NK-92 (cell line): Measurements from ENCODE around the gene ANGPTL8.

Source experiments
- DNase-seq: peaks from one replicate; lab custom pipeline; 2025; ENCODE audit not compliant: unreplicated experiment; lab: John Stamatoyannopoulos, UW

The ANGPTL8 gene, protein sequence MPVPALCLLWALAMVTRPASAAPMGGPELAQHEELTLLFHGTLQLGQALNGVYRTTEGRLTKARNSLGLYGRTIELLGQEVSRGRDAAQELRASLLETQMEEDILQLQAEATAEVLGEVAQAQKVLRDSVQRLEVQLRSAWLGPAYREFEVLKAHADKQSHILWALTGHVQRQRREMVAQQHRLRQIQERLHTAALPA

DNA sequence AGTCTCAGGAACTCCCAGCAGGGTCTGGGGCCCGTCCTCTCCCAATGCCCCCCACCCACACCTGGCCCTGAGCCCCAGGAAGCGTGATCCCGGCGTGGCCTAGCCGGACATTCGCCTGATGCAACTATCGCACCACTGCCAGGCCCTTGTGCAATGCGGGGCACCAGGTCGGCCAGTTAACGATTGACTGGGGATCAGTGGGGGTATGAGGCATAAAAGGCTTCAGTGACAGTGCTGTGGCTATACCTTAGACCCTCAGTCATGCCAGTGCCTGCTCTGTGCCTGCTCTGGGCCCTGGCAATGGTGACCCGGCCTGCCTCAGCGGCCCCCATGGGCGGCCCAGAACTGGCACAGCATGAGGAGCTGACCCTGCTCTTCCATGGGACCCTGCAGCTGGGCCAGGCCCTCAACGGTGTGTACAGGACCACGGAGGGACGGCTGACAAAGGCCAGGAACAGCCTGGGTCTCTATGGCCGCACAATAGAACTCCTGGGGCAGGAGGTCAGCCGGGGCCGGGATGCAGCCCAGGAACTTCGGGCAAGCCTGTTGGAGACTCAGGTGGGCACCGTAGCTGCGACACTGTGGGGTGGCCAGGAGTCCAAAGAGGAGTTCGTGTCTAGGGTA is at the start of gene ANGPTL8:
TSS of gene ANGPTL8 (plus strand) at position 243 of the 624 bp plus-strand sequence. CDS start at position 262, 19 bp downstream.
- no peak for DNase-seq

DNA sequence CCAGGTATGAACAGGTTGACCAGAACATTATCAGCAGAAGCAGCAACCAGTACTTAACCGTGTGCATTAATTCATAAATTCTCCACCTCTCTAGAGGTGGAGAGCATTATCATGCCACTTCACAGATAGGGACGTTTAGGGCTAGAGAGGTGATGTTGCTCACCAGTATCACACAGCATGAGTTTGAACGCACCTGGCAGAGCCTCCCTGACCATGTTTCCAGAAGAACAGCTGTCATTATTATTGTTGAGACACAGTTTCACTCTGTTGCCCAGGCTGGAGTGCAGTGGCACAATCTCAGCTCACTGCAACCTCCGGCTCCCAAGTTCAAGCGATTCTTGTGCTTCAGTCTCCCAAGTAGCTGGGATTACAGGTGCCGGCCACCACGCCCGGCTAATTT is 48.9 kb upstream of the ANGPTL8 start:
- DNase-seq = no peak

DNA sequence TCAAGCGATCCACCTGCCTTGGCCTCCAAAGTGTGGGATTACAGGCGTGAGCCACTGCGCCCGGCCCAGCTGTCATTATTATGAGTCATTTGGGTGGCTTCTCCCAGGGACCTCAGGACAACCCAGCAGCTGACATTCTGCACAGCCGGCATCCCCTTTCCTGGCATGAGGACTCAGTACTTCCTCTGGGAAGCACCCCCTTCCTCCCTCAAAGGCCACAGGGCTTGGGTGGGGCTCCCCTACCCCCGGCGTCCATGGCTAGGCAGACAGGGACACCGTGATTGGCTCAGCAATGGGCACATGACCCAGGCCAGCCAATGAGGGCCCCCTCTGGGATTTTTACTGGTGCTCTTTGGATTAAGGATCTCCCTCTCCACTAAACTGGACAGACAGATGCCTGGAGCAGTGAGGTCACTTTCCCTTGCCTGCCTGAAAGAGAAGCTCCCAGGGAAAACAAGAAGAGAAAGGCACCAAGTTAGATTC is 48.1 kb upstream of the ANGPTL8 start:
- DNase-seq = no peak

DNA sequence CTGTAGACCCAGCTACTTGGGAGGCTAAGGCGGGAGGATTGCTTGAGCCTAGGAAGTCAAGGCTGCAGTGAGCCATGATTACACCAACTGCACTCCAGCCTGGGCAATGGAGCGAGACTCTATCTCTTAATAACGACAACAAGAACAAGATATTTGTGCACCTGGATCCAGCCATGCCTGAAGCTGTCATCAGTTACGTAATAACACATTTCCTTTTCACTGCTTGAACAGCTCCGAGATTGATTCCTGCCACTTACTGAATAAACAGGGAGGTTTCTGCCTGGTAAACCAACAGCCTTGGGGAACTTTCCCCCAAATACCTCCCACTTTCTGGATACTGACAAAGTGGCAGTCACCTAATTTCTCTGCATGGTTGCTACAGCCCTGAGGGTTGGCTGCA is 47.5 kb upstream of the ANGPTL8 start:
- no peak for DNase-seq

DNA sequence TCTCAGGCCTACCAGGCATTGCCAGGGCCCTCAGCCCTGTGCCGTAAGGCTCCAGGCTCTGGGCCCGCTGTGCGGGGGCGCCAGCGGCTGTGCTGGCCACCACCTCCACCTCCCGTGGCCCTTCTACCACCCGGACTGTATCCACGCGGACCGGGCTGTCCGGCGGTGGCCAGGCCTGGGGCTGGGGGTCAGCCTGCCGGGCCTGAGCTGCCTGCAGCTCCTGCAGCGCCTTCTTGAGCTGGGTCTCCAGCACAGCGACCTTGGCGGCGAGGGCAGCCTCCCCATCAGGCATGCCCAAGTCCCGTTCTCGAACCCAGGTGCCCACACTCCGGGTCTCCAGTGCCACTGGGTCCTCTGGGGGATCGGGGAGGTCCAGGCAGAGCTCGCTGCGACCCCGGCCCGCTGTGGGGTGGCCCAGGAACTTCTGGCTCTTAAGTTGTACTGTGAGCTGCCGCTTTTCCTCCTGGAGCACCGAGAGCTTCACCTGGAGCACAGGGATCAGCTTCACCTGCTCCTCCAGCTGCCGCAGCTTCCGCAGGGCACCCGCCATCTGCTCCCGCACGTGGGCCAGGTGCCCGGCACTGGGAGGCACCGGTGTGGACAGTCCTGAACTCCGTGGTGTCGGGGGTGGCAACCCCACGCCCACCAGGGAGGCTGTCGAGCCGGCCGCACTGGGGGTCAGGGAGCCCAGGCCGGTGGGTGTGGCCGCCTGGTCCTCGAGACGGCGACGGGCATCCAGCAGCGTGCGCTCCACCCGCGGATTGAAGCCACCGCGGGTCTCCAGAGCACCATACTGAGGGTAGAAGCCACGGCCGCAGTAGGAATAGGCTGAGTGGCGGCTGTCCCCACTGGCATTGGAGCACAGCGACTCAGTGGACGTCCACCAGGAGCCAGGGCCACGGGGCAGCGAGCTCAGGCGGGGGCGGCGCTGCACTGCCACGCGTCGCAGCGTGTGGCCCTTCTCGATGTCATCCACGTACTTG is 46.2 kb upstream of the ANGPTL8 start:
- DNase-seq = no peak

DNA sequence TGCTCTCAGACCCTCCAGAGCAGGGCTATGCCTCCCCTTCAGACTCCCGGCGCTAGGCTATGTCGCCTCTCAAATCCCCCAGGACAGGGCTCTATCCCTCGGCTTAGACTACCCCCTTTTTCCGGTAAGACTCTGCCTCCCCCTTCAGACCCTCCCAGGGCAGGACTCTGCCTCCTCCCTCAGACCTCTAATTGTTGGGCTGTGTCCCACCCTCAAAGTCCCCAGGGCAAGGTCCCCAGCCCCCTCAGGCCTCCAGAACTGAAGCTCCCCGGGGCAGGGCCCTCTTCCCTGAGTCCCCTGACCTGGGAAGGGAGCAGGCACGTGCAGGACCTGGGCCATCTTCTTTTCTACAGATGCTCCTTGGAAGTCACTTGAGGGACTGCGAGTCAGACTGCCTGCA is 45.2 kb upstream of the ANGPTL8 start:
- DNase-seq = no peak

DNA sequence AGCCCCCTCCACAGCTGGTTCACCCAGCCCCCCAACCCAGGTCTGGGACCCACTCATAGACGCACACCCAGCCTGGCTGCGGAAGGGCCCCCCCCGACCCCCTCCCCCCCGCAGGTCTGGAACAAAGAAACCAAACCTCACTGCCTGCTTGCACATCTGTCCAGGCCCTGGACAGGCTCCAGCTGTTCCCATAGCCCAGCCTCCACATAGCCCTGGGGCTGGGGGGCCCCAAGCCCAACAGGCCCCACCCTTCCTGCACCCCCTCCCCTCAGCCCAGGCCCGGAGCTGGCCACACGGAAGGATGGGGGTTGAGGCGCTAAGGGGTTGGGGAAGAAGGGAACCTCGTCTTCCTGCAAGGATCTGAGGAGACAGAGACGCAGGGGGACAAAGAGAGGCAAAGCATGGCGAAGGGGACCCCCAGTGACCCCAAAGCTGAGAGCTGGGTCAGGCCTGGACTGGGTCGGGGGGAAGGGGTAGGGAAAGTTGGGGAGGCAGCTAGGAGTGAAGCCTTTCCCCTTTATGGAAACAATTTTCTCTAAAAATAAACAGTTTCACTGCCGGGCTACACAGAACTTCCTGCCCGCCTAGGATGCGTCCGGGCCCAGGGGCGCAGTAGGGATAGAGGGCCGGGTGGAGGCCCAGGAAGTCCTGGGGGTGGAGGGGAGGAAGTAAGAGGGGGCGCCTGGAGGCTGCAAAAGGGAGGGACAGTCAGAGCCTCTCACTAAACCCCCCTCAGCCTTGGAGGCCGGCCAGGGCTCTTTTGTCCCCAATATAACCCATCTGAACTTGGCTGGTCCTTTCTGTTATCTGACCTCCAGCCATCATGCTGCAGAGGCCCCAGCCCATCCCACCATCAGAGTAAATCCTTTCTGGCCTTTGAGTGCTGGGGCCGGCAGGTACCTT is 44.5 kb upstream of the ANGPTL8 start:
- DNase-seq = no peak

DNA sequence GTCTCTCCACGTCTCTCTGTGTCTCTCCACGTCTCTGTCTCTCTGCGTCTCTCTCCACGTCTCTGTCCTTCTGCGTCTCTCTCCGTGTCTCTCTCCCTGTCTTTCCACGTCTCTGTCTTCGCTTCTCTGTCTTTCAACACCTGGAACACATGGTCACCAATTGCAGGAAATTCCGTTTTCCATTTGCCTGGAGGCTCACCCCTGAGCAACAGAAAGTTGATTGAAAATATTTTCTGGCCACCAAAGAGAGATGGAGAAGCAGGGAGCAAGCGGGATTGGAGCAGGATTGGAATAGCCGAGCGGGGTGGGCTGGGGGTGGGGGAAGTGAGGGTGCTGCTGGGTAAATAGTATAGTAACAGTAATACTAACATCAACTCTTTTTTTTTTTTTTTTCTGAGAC is 43.7 kb upstream of the ANGPTL8 start:
- DNase-seq = no peak

DNA sequence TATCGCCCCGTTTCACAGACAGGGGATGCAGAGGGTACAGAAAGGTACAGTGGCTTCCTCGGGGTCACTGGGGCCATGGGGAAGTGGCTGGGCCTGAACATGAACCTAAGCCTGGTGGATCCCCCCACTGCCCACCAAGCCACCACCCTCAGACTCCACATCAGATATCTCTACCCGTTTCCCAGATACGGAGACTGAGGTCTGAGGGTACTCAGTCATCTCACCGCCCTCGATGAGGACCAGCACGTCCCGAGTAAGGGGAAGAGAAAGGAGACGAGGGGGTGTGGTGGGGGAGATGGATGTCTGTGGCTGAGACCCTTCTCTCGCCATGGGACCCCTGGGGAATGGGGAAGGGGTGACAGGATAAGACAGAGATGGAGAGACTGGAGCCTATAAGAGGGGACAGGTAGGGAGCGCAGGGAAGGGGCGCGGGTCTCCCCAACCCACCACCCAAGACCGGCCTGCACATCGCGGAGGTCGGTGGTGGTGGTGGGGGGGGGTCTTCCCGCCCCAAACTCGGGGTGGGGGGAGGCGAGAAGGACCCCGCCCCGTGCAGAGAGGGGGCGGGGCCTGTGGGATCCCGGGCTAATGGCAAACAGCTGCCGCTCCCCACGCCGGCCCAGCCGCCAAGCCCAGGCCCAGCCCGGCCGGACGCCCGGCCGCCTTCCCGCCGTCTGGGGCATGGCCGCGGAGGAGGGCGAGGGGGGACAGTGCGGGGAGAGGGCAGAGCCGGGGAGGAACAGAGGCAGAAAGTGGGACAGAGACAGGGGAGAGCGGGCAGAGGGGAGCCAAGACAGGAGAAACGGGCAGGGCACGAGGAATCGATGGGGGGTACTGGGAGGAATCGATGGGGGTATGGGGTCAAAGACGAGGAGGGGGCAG is 42.8 kb upstream of the ANGPTL8 start:
- DNase-seq = no peak

DNA sequence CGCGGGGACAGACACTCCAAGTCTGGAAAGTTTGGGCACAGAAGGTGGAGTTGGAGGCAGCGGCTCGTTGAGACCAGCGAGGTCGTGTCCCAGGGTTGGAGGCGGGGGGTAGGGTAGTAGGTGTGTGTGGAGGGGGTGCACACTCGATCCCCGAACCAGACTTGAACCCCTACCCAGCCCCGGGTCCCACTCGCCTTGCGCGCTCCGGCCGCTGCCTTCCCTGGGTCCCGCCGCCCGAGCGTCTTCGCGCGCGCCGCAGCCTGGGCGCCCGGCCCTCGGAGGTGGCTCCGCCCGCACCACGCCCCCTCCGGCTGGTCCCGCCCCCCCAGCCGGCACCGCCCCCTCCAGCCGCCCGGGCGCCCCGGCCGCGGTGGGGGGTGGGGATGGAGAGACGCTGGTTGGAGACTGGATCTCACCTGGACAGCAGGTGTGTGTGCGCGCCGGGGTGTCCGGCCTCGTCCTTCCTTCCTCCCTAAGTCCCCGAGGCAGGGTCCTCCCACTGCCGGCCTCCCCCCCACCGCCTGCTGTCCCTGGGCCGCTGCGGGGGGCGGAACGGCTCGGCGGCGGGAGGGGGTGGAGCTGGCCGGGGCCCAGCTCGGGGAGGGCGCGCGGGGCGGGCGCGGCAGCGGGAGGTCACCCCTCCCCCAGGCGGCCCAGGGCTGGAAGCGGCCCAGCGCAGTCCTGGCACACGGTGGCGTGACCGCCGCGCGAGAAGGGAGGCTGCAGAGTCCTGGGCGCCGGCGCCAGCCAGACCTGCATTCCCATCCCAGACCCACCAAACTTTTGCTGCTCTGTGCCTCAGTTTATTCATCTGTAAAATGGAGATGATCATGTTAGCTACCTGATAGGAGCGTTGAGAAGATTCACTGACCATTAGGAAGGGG is 41.9 kb upstream of the ANGPTL8 start, which contains the start of gene KANK2:
TSS of gene KANK2 (minus strand) at position 255 of the 884 bp plus-strand sequence. CDS start 3,034 bp downstream, outside the sequence.
- no peak for DNase-seq

DNA sequence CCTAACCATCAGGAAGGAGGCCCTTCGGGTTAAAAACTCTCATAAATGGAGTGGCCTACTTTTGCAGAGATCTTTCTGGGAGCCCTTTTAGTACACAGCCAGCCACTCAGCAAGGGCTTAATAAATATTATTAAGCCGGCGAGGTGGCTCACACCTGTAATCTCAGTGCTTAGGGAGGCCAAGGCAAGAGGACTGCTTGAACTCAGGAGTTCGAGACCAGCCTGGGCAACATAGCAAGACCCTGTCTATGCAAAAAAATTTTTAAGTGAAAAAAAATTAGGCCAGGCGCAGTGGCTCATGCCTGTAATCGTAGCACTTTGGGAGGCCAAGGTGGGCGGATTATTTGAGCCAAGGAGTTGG is 41.3 kb upstream of the ANGPTL8 start:
- no peak for DNase-seq

DNA sequence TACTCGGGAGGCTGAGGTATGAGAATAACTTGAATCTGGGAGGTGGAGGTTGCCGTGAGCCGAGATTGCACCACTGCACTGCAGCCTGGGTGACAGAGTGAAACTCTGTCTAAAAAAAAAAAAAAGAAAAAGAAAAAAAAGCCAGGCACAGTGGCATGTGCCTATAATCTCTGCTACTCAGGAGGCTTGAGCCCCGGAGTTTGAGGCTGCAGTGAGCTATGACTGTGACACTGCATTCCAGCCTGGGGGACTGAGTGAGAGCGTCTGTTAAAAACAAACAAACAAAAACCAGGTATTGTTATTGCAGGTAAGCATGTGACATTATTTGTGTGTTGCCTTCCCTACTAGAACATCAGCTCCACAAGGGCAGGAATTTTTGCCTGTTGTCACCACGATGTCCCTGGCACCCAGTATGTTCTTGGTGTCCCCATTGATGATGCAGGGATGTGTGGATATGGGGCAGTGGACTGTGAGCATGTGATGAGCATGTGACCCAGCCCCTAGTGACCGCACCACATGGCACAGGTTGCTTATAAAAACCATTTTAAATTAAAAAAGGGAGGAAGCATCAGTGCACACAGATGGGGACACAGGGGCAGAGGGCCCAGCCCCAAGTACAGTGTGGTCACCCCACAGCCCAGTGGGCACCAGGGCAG is 40.5 kb upstream of the ANGPTL8 start:
- DNase-seq = no peak

DNA sequence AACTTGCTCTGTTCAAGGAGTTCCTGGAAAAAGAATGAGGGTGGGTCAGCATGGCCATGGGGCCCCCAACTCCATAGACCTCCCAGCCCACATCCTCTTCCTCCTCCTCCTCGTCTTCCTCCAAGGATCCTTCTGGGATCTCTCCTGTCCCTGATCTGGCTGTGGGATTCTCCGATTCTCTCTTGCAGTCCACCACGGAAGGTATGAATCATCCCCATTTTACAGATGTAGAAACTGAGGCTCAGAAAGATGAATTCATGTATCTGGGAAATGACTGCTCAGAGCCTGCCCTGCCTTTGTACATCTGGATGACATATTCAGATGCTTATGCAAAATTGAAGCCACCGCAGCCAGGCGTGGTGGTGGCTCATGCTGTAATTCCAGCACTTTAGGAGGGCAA is 39.9 kb upstream of the ANGPTL8 start:
- no peak for DNase-seq

DNA sequence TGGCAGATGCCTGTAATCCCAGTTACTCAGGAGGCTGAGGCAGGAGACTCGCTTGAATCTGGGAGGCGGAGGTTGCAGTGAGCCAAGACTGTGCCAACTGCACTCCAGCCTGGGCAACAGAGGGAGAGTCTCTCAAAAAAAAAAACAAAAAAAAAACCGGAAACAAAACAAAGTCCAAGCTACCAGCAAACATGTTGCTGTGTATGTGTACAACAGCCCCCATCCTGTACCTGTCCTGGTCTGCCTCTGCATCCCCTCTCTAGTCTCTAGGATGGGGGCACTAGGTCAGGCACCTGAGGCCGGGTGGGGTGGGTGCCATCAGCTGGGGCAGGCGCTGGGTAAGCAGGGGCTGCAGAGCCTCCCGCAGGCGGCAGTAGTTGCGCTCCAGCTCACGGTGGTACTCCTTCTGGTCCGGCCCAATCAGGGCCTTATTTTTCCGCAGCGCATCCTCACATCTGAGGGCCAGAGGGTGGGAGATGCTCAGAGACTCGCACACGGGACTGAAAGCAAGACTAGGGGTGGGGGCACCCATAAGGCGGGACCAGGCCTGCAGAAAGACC is 39.3 kb upstream of the ANGPTL8 start:
- DNase-seq = no peak

DNA sequence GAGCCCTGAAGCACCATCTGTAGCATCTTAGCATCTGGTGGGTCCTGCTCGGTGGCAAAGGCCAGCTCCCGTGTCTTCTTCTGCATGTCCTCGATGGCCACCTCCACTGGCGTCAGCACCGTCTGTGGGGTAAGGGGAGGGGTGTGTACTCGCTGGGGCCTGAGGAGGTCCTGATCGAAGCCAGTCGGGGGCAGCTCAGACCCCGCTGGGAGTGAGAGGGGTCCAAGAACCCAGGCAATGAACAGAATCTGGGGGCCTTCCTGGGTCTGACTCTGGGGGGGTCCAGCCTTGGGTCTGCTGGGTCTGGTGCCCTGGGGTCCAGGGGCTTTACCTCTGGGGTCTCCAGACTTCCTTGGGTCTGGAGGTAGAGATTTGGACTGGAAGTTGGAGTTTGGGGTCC is 38.5 kb upstream of the ANGPTL8 start:
- no peak for DNase-seq

DNA sequence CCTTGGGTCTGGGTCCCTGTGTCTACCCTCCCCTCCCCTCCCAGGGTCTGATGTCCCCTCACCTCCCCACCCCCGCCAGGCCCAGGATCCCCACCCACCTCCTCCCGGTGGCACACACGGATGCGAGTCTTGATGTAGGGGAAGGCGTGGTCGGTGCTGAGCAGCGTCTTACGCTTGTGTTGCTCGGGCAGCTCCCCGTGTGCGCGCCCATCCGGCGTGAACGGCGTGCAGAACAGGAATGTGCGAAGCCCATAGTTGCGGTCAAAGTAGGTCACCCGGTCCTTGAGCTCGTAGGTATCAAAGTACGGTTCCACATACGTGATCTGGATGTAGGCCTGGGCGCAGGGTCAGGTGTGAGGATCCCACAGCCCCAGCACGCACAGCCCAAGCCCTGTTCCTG is 37.6 kb upstream of the ANGPTL8 start:
- no peak for DNase-seq

DNA sequence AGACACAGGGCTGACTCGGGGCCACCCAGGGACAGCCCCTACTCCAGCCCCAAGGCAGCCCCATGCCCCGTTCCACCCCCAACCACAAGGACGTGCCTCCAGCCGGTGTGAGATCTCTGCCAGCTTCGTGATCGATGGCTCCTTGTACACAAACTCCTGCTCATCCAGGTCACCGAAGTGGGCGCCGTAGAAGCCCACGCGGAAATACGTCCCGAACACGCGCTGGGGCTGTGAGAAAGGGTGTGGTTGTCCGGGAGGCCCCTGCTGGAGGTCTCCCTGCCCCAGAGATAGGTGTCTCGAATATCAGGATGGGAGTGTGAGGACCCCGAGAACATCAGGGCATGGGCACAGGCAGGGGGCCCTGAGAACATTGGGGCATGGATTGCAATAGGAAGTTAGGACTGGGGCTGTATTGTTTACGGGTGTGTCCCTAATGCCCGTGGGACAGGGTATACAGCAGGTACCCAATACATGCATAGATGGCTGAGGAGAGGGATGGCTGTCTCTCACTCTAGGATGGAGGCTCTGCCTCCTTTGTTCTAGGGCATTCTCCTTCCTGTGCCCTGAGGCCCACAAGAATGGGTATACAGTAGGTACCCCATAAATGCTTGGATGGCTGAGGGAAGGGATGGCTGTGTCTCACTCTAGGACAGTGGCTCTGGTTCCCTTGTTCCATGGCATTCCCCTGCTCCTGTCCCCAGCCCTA is 36.8 kb upstream of the ANGPTL8 start:
- no peak for DNase-seq
